ENCODE measurements around the gene CHST11.

Gene CHST11

DNA sequence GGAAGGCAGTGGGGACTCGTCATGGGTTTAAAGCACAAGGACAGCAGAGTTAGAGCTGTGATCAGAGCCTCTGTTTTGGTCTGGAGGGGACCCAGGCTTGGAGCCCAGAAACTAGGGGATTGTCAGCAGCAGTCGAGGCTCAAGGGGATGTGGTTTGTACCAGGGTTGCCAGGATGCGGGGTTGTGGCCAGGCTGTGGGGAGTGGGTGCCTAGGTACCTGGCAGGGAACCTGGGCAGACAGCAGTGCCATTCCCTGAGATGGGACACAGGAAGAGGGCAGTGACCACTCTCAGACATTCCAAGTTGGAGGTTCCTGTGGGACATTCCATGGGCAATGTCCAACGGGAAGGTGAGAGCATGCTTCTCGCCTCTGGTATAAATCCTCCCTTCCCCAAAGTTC is 279.1 kb downstream of the CHST11 start:
- H3K36me3 ChIP-seq (ENCODE audit: control insufficient read depth, insufficient read depth, low read length) = no peaks in the 10 kb centered on the region
- H3K27me3 ChIP-seq (ENCODE audit: control insufficient read depth, insufficient read depth, low read length) = no peaks in the 10 kb centered on the region
- H3K4me3 ChIP-seq (ENCODE audit: low read length) = no peak overlapping the region
- no peak overlapping the region for H3K9ac ChIP-seq (ENCODE audit: low read length)
- H3K9me3 ChIP-seq (ENCODE audit: control insufficient read depth, low read length) = no peaks in the 10 kb centered on the region
- no peaks in the 10 kb centered on the region for H3K4me1 ChIP-seq (ENCODE audit: control insufficient read depth, insufficient read depth, low read length)

- Histone ChIP-seq H3K9ac (ENCODE audit: low read length) (no peak overlapping the region), H3K4me1 (ENCODE audit: control insufficient read depth, insufficient read depth, low read length) (no peaks in the 10 kb centered on the region), H3K27me3 (ENCODE audit: control insufficient read depth, insufficient read depth, low read length) (no peaks in the 10 kb centered on the region), H3K36me3 (ENCODE audit: control insufficient read depth, insufficient read depth, low read length) (no peaks in the 10 kb centered on the region), H3K9me3 (ENCODE audit: control insufficient read depth, low read length) (no peaks in the 10 kb centered on the region), H3K4me3 (ENCODE audit: low read length) (no peak overlapping the region)
Measured at GRCh38 chr12:104736307-104736706, 279.6 kb downstream of the CHST11 start.

GRCh38 chr12:104737113-104737512 is 280.4 kb downstream of the CHST11 start:
- no peaks in the 10 kb centered on the region for H3K27me3 ChIP-seq (ENCODE audit: control insufficient read depth, insufficient read depth, low read length)
- H3K9me3 ChIP-seq (ENCODE audit: control insufficient read depth, low read length) = no peaks in the 10 kb centered on the region
- H3K9ac ChIP-seq (ENCODE audit: low read length) = no peak overlapping the region
- no peak overlapping the region for H3K4me3 ChIP-seq (ENCODE audit: low read length)
- H3K4me1 ChIP-seq (ENCODE audit: control insufficient read depth, insufficient read depth, low read length) = no peaks in the 10 kb centered on the region
- no peaks in the 10 kb centered on the region for H3K36me3 ChIP-seq (ENCODE audit: control insufficient read depth, insufficient read depth, low read length)

DNA sequence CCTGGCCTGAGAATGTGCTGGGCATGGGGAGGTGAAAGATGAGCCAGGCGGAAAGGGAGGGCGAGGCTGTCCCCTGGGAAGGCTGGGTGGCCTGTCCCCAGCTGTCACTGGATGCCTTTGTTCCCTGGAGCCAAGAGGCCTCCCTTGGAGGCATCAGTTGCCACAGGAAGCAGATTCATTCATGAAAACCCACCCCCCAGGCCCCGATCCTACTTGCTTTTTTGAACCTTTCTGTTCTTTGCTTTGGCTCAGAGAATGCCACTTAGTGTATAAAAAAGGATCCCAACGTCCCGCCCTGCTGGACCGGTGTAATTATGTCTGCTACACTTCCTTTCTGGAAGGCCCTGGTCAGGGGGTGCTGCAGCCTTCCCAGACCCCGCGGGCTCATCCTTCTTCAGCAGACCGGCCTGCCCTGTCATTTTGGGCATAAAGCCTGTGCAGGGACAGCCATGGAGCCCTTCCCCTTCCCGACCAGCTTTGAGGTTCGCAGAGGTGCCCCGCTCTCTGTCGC is 281.1 kb downstream of the CHST11 start:
- H3K4me1 ChIP-seq (ENCODE audit: control insufficient read depth, insufficient read depth, low read length) = no peaks in the 10 kb centered on the region
- H3K27me3 ChIP-seq (ENCODE audit: control insufficient read depth, insufficient read depth, low read length) = no peaks in the 10 kb centered on the region

GRCh38 chr12:104738331-104738730 is 281.6 kb downstream of the CHST11 start:
- no peaks in the 10 kb centered on the region for H3K9me3 ChIP-seq (ENCODE audit: control insufficient read depth, low read length)

More for the DNA sequence above, 281.1 kb downstream of the CHST11 start:
- no peaks in the 10 kb centered on the region for H3K36me3 ChIP-seq (ENCODE audit: control insufficient read depth, insufficient read depth, low read length)
- no peaks in the 10 kb centered on the region for H3K9me3 ChIP-seq (ENCODE audit: control insufficient read depth, low read length)
- no peak overlapping the region for H3K9ac ChIP-seq (ENCODE audit: low read length)
- no peak overlapping the region for H3K4me3 ChIP-seq (ENCODE audit: low read length)

DNA sequence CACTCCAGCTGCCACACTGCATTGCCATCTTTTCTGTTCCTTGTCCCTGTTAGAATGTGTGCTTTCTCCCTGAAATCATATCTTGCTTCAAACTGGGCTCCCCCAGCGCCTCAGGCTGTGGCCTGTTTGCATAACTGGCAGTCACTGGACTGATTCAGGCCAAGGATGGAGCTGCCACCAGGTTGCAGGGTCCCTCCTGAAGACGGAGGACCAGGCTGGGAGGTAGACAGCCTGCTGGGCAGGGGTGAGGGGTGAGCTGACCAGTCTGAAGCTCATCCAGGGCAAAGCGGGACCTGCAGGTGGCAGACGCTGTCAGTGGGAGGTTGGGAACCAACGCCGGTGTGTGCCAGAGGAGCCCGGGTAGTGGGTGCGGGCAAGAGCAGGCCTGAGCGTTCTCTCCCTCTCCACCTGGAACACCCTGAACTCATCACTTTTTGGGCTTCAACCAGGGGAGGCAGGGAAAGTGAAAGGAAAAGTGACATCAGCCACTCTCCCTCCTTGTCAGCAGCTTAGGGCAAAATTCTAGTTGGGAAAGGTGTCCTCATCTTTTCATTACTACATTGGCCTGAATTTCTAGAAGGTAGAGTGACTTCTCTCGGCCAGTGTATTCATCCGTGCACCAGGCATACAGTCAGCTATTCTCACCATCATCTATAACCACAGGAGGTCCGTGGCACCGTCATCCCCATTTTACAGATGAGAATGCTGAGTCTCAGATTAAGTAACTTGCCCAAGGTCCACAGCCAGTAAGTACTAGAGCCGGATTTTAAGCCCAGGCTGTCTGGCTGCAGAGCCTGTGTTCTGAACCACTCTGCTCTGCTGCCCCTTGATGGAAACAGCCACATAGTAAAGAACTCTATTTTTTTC is 282.3 kb downstream of the CHST11 start:
- Histone ChIP-seq H3K27me3 (ENCODE audit: control insufficient read depth, insufficient read depth, low read length) (no peaks in the 10 kb centered on the region), H3K36me3 (ENCODE audit: control insufficient read depth, insufficient read depth, low read length) (no peaks in the 10 kb centered on the region), H3K9ac (ENCODE audit: low read length) (no peak overlapping the region), H3K4me1 (ENCODE audit: control insufficient read depth, insufficient read depth, low read length) (no peaks in the 10 kb centered on the region), H3K4me3 (ENCODE audit: low read length) (no peak overlapping the region), H3K9me3 (ENCODE audit: control insufficient read depth, low read length) (no peaks in the 10 kb centered on the region)

More at GRCh38 chr12:104738331-104738730, 281.6 kb downstream of the CHST11 start:
- Histone ChIP-seq H3K27me3 (ENCODE audit: control insufficient read depth, insufficient read depth, low read length) (no peaks in the 10 kb centered on the region), H3K4me3 (ENCODE audit: low read length) (no peak overlapping the region), H3K4me1 (ENCODE audit: control insufficient read depth, insufficient read depth, low read length) (no peaks in the 10 kb centered on the region), H3K9ac (ENCODE audit: low read length) (no peak overlapping the region), H3K36me3 (ENCODE audit: control insufficient read depth, insufficient read depth, low read length) (no peaks in the 10 kb centered on the region)

- H3K27me3 ChIP-seq (ENCODE audit: control insufficient read depth, insufficient read depth, low read length) = no peaks in the 10 kb centered on the region
- no peak overlapping the region for H3K4me3 ChIP-seq (ENCODE audit: low read length)
- no peak overlapping the region for H3K9ac ChIP-seq (ENCODE audit: low read length)
- no peaks in the 10 kb centered on the region for H3K9me3 ChIP-seq (ENCODE audit: control insufficient read depth, low read length)
- H3K36me3 ChIP-seq (ENCODE audit: control insufficient read depth, insufficient read depth, low read length) = no peaks in the 10 kb centered on the region
- no peaks in the 10 kb centered on the region for H3K4me1 ChIP-seq (ENCODE audit: control insufficient read depth, insufficient read depth, low read length)
Measured at GRCh38 chr12:104740668-104741067, 283.9 kb downstream of the CHST11 start.

- no peaks in the 10 kb centered on the region for H3K9me3 ChIP-seq (ENCODE audit: control insufficient read depth, low read length)
- H3K36me3 ChIP-seq (ENCODE audit: control insufficient read depth, insufficient read depth, low read length) = no peaks in the 10 kb centered on the region
- H3K4me1 ChIP-seq (ENCODE audit: control insufficient read depth, insufficient read depth, low read length) = no peaks in the 10 kb centered on the region
- no peak overlapping the region for H3K4me3 ChIP-seq (ENCODE audit: low read length)
- H3K27me3 ChIP-seq (ENCODE audit: control insufficient read depth, insufficient read depth, low read length) = no peaks in the 10 kb centered on the region
- no peak overlapping the region for H3K9ac ChIP-seq (ENCODE audit: low read length)
Measured at GRCh38 chr12:104741077-104741476, 284.3 kb downstream of the CHST11 start.

- Histone ChIP-seq H3K9me3 (ENCODE audit: control insufficient read depth, low read length) (no peaks in the 10 kb centered on the region), H3K4me1 (ENCODE audit: control insufficient read depth, insufficient read depth, low read length) (no peaks in the 10 kb centered on the region), H3K4me3 (ENCODE audit: low read length) (no peak overlapping the region), H3K9ac (ENCODE audit: low read length) (no peak overlapping the region), H3K27me3 (ENCODE audit: control insufficient read depth, insufficient read depth, low read length) (no peaks in the 10 kb centered on the region), H3K36me3 (ENCODE audit: control insufficient read depth, insufficient read depth, low read length) (no peaks in the 10 kb centered on the region)
Measured at GRCh38 chr12:104741497-104742367, 285.0 kb downstream of the CHST11 start.

GRCh38 chr12:104742551-104743201 is 285.9 kb downstream of the CHST11 start:
- no peak overlapping the region for H3K9ac ChIP-seq (ENCODE audit: low read length)
- H3K4me1 ChIP-seq (ENCODE audit: control insufficient read depth, insufficient read depth, low read length) = no peaks in the 10 kb centered on the region

GRCh38 chr12:104743202-104743580 is 286.4 kb downstream of the CHST11 start:
- Histone ChIP-seq H3K27me3 (ENCODE audit: control insufficient read depth, insufficient read depth, low read length) (no peaks in the 10 kb centered on the region), H3K36me3 (ENCODE audit: control insufficient read depth, insufficient read depth, low read length) (no peaks in the 10 kb centered on the region), H3K9me3 (ENCODE audit: control insufficient read depth, low read length) (no peaks in the 10 kb centered on the region), H3K4me1 (ENCODE audit: control insufficient read depth, insufficient read depth, low read length) (no peaks in the 10 kb centered on the region), H3K9ac (ENCODE audit: low read length) (no peak overlapping the region), H3K4me3 (ENCODE audit: low read length) (no peak overlapping the region)

More at GRCh38 chr12:104742551-104743201, 285.9 kb downstream of the CHST11 start:
- Histone ChIP-seq H3K4me3 (ENCODE audit: low read length) (no peak overlapping the region), H3K36me3 (ENCODE audit: control insufficient read depth, insufficient read depth, low read length) (no peaks in the 10 kb centered on the region), H3K9me3 (ENCODE audit: control insufficient read depth, low read length) (no peaks in the 10 kb centered on the region), H3K27me3 (ENCODE audit: control insufficient read depth, insufficient read depth, low read length) (no peaks in the 10 kb centered on the region)
